CD8-positive, alpha-beta memory T cell (primary cell): ENCODE results near the gene GRB7. TPM values are rescaled to one million over a fixed set of nuclear protein-coding genes. Genes with fewer than 3 reads are reported as not detected.

ENCODE experiments used
- CTCF ChIA-PET: fragments of 350-600 bp; sonication (Branson Sonifier 250); formaldehyde crosslinking; loops from one replicate; lab custom pipeline; 2021; ENCODE audit warnings: antibody characterized with exemption; lab: Charles Lee
- POLR2A ChIA-PET: fragments of 350-600 bp; sonication (Branson Sonifier 250); formaldehyde crosslinking; loops from one replicate; lab custom pipeline; 2021; ENCODE audit warnings: antibody characterized with exemption; lab: Charles Lee
- DNase-seq, 5 donors: peaks; one replicate each; pipeline versions ENCODE4 v3.0.0 to v3.0.0-alpha.2; 2020 to 2022; ENCODE audit warnings: mixed read lengths in 1 of 5
- H3K27ac ChIP-seq: one replicate; pipeline ENCODE4 v1.7.0; 2013; ENCODE audit warnings: low read depth, mild to moderate bottlenecking, low read length, moderate library complexity
- H3K27me3 ChIP-seq: 2 replicates; pipeline ENCODE4 v1.7.0; 2013; ENCODE audit warnings: low read length, mild to moderate bottlenecking; ENCODE audit not compliant: insufficient read depth, poor library complexity, severe bottlenecking
- H3K36me3 ChIP-seq: 2 replicates; pipeline ENCODE4 v1.7.0; 2013; ENCODE audit warnings: mild to moderate bottlenecking, low read length, moderate library complexity; ENCODE audit not compliant: insufficient read depth
- H3K4me1 ChIP-seq: 2 replicates; pipeline ENCODE4 v1.7.0; 2013; ENCODE audit warnings: mild to moderate bottlenecking, low read length, moderate library complexity; ENCODE audit not compliant: insufficient read depth
- H3K4me3 ChIP-seq: 2 replicates; pipeline ENCODE4 v1.7.0; 2013; ENCODE audit warnings: mild to moderate bottlenecking, low read length
- H3K9me3 ChIP-seq: 2 replicates; pipeline ENCODE4 v1.7.0; 2013; ENCODE audit warnings: mild to moderate bottlenecking, low read length
- H3K27ac Mint-ChIP-seq, 8 donors: one replicate each; pipeline ENCODE4 v1.8.0; 2020 to 2021; ENCODE audit warnings: mixed read lengths in 8 of 8, mild to moderate bottlenecking in 6 of 8, inconsistent platforms in 3 of 8, moderate library complexity in 3 of 8
- H3K27me3 Mint-ChIP-seq, 2 donors: one replicate each; pipeline ENCODE4 v1.8.0; 2020 to 2021; ENCODE audit warnings: mixed read lengths in 2 of 2, mild to moderate bottlenecking in 1 of 2, moderate library complexity in 1 of 2
- H3K36me3 Mint-ChIP-seq, 3 donors: one replicate each; pipeline ENCODE4 v1.8.0; 2020 to 2021; ENCODE audit warnings: mixed read lengths in 3 of 3, inconsistent platforms in 1 of 3, mild to moderate bottlenecking in 1 of 3
- H3K4me1 Mint-ChIP-seq, 3 donors: one replicate each; pipeline ENCODE4 v1.8.0; 2020 to 2021; ENCODE audit warnings: mixed read lengths in 3 of 3, inconsistent platforms in 1 of 3, mild to moderate bottlenecking in 1 of 3
- H3K4me3 Mint-ChIP-seq, 7 donors: one replicate each; pipeline ENCODE4 v1.8.0; 2020 to 2021; ENCODE audit warnings: mixed read lengths in 7 of 7, mild to moderate bottlenecking in 6 of 7, moderate library complexity in 4 of 7, inconsistent platforms in 2 of 7
- H3K9me3 Mint-ChIP-seq, 5 donors: one replicate each; pipeline ENCODE4 v1.8.0; 2020 to 2022; ENCODE audit warnings: mixed read lengths in 5 of 5, mild to moderate bottlenecking in 3 of 5, moderate library complexity in 2 of 5, inconsistent platforms in 1 of 5
- polyA plus RNA-seq: library from polyadenylated mRNA; unstranded; fragments of 300-500 nt; fragmentation: Illumina TruSeq; gene quantifications from one replicate; pipeline ENCODE4 v1.2.3, GENCODE V29; 2021
- total RNA-seq, 2 experiments: library from RNA; stranded (reverse); gene quantifications; one replicate each; pipeline ENCODE4 v1.2.3, GENCODE V29; 2021

Gene GRB7
- total and polyA plus RNA-seq, 3 experiments from 2014 or later = not detected

DNA sequence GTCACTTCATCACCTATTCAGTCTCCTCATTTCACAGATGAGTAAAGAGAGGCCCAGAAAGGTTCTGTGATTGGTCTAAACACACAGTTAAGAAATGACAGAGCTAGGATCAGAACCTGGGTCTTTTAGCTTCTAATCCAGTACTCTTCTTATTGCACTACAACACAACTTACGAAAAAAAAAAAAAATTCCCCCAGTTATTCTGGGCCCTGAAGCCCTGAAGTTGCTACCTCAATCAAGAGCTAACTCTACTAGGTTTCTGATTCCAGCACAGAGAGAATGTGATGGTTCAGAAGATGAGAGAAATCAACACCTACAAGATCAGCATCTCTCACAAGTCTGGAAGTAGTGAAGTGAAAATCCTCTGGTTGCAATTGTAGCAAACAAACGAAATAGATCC lies 37.3 kb downstream of the GRB7 start:
- no peaks in the 10 kb centered on the region for H3K27me3 Mint-ChIP-seq

GRCh38 chr17:39776252-39776651 lies 38.5 kb downstream of the GRB7 start:
- Histone ChIP-seq H3K36me3 (no peaks in the 10 kb centered on the region), H3K4me3 (peak overlapping the region; percentile 73), H3K27me3 (no peaks in the 10 kb centered on the region), H3K4me1 (peaks cover 83% of the 10 kb centered on the region), H3K27ac (peak overlapping the region; percentile 60), H3K9me3 (no peaks in the 10 kb centered on the region)
- ChIA-PET CTCF (interaction anchor here (1.3 to 3.4 kb wide), 4 partner anchors 22 to 88 kb away, joined by 5 to 19 read pairs (median 6); partner anchors contain the start of gene IKZF3), POLR2A (interaction anchor here (1.3 to 4.0 kb wide), 6 partner anchors 17 to 150 kb away, joined by 3 to 14 read pairs (median 8); no protein-coding TSS in a partner anchor)
- no peak for DNase-seq
- Mint-ChIP-seq H3K4me3 (peak overlapping the region; percentile 94 to 99 (median 96)), H3K27me3 (no peaks in the 10 kb centered on the region), H3K36me3 (peaks cover 18 to 63% (median 31%) of the 10 kb centered on the region in 3 donors), H3K9me3 (no peaks in the 10 kb centered on the region), H3K27ac (peak overlapping the region; percentile 85 to 99 (median 96)), H3K4me1 (peaks cover 68 to 81% (median 80%) of the 10 kb centered on the region in 3 donors)

More for the DNA sequence above, 37.3 kb downstream of the GRB7 start:
- Mint-ChIP-seq H3K4me3 (peak overlapping the region; percentile 94 to 99 (median 96)), H3K36me3 (peaks cover 18 to 67% (median 31%) of the 10 kb centered on the region in 3 donors), H3K4me1 (peaks cover 71 to 84% (median 83%) of the 10 kb centered on the region in 3 donors), H3K9me3 (no peaks in the 10 kb centered on the region), H3K27ac (peak overlapping the region; percentile 35 to 99 (median 95))
- Histone ChIP-seq H3K27ac (peak overlapping the region; percentile 40), H3K4me3 (peak overlapping the region; percentile 47), H3K4me1 (peaks cover 83% of the 10 kb centered on the region), H3K9me3 (no peaks in the 10 kb centered on the region), H3K27me3 (no peaks in the 10 kb centered on the region), H3K36me3 (no peaks in the 10 kb centered on the region)
- ChIA-PET CTCF (interaction anchor here (1.3 to 3.4 kb wide), 2 partner anchors 21 to 45 kb away, joined by 4 to 19 read pairs; partner anchors contain the start of gene MIEN1), POLR2A (interaction anchor here (0.6 to 4.0 kb wide), 6 partner anchors 8 to 206 kb away, joined by 3 to 12 read pairs (median 3); partner anchors contain the start of gene PSMD3)
- DNase-seq = no peak

DNA sequence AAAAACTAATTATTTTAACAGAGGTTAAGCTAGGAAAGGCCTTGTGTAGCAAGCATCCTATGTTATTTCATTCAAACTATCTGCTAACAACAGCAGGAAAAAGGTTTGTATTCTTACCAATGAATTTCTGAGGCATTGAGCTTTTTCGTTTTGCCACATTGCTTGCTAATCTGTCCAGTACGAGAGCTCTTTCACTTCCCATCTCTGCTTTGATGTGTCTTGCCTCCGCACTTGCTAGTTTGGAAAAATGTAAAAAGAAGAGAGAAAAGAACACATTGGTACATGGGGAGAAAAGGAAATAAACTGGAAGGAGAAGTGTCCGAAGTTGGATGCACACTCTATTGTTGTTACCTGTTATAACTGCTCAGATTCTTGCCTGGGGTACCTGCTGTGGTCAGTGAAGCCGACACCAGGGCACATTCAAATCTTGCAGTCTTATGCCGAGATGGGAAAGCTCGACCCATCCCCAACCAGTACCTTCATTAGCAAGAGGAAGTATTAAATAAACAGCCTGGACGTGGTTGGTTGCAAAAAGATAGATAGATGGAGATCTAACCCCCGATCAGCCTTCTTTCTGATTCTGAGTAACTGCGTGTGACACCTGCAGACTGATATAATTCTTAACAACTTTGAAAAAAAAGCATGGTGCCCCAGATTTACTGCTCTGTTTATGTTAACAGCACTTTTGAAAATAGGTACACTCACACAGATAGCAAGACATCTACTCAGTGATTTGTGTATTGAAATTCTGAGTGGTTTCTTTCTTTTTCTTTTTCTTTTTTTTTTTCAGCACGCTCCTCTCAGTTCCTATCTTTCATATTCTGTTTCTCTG lies 40.0 kb downstream of the GRB7 start:
- H3K27ac ChIP-seq = peak overlapping the region; percentile 58
- CTCF ChIA-PET = interaction anchor here (0.6 to 3.4 kb wide), 9 partner anchors 16 to 154 kb away, joined by 3 to 19 read pairs (median 4); partner anchors contain the start of gene IKZF3
- H3K27me3 ChIP-seq = no peaks in the 10 kb centered on the region
- Mint-ChIP-seq H3K27me3 (no peaks in the 10 kb centered on the region), H3K36me3 (peaks cover 12 to 63% (median 26%) of the 10 kb centered on the region in 3 donors), H3K27ac (peak overlapping the region; percentile 85 to 99 (median 97)), H3K9me3 (no peaks in the 10 kb centered on the region), H3K4me1 (peaks cover 70 to 81% (median 80%) of the 10 kb centered on the region in 3 donors), H3K4me3 (peak overlapping the region; percentile 94 to 99 (median 96))
- peaks cover 83% of the 10 kb centered on the region for H3K4me1 ChIP-seq
- DNase-seq = peak in 1 of 5 donors; percentile 47
- peak overlapping the region; percentile 73 for H3K4me3 ChIP-seq
- H3K9me3 ChIP-seq = no peaks in the 10 kb centered on the region
- POLR2A ChIA-PET = interaction anchor here (0.9 to 4.0 kb wide), 10 partner anchors 11 to 118 kb away, joined by 3 to 14 read pairs (median 6); no protein-coding TSS in a partner anchor
- H3K36me3 ChIP-seq = peaks cover 6% of the 10 kb centered on the region

GRCh38 chr17:39781031-39781860 lies 43.5 kb downstream of the GRB7 start:
- Mint-ChIP-seq H3K27ac (peak overlapping the region; percentile 88 to 99 (median 91)), H3K27me3 (no peaks in the 10 kb centered on the region), H3K4me3 (peak overlapping the region; percentile 55 to 84 (median 70)), H3K9me3 (no peaks in the 10 kb centered on the region), H3K36me3 (peaks cover 13 to 69% (median 21%) of the 10 kb centered on the region in 3 donors), H3K4me1 (peaks cover 60 to 80% (median 74%) of the 10 kb centered on the region in 3 donors)
- Histone ChIP-seq H3K36me3 (peaks cover 6% of the 10 kb centered on the region), H3K9me3 (no peaks in the 10 kb centered on the region), H3K4me3 (no peak overlapping the region), H3K4me1 (peaks cover 68% of the 10 kb centered on the region), H3K27ac (no peak overlapping the region), H3K27me3 (no peaks in the 10 kb centered on the region)
- POLR2A ChIA-PET = interaction anchor here (1.1 to 2.3 kb wide), 5 partner anchors 12 to 26 kb away, joined by 3 to 11 read pairs (median 5); no protein-coding TSS in a partner anchor
- CTCF ChIA-PET = interaction anchor here (0.6 to 2.0 kb wide), 14 partner anchors 9 to 199 kb away, joined by 3 to 8 read pairs (median 4); partner anchors contain the start of genes IKZF3 and PSMD3
- DNase-seq = no peak

DNA sequence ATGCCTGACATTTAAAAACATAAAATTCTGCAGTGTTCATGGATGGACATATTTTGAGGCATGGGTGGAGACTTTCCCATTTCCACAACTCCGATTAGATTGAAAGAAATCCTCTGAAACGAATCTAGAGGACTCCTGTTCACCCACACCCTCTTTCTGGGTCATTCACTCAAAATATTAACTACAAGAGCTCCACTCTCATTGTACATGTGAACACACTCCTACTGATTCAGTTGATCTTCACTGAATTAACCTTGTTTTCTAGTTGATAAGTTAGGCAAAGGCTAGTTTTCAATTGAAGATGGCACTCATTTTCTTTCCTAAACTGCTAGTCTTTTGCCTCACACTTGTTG lies 44.1 kb downstream of the GRB7 start:
- Mint-ChIP-seq H3K4me3 (peak overlapping the region in 6 of 7 donors; percentile 32 to 72 (median 56)), H3K9me3 (no peaks in the 10 kb centered on the region), H3K27me3 (no peaks in the 10 kb centered on the region), H3K36me3 (peaks cover 7 to 68% (median 17%) of the 10 kb centered on the region in 3 donors), H3K27ac (peak overlapping the region; percentile 6 to 99 (median 91)), H3K4me1 (peaks cover 58 to 81% (median 76%) of the 10 kb centered on the region in 3 donors)
- CTCF ChIA-PET = interaction anchor here (1.4 to 2.0 kb wide), 4 partner anchors 32 to 160 kb away, joined by 3 to 7 read pairs (median 4); partner anchors contain the start of gene IKZF3
- H3K4me3 ChIP-seq = no peak overlapping the region
- DNase-seq = no peak
- no peaks in the 10 kb centered on the region for H3K27me3 ChIP-seq
- no peak overlapping the region for H3K27ac ChIP-seq
- H3K4me1 ChIP-seq = peaks cover 62% of the 10 kb centered on the region
- peaks cover 9% of the 10 kb centered on the region for H3K36me3 ChIP-seq
- POLR2A ChIA-PET = interaction anchor here (1.1 to 1.8 kb wide), 3 partner anchors 12 to 24 kb away, joined by 4 to 9 read pairs (median 5); no protein-coding TSS in a partner anchor
- no peaks in the 10 kb centered on the region for H3K9me3 ChIP-seq

DNA sequence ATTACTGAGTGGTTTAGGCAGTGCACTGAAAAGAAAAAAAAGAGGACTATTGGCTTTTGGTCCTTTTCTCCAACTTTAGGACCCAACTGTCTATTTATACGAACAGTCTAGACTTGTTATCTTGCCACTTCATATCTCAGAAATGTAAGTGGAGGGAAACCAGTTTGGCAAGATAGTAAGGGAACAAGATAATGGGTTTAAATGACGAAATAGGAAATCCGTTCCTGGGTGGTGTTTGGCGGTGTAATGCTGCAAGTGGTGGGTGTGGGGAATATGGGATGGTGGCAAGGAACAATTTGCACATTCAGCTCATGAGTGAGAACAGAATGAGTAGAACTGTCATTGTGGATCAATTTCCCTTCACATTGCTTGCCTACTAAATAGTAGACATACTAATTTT lies 44.7 kb downstream of the GRB7 start:
- H3K4me1 Mint-ChIP-seq = peaks cover 62 to 88% (median 82%) of the 10 kb centered on the region in 3 donors
- Histone ChIP-seq H3K27me3 (no peaks in the 10 kb centered on the region), H3K4me1 (peaks cover 61% of the 10 kb centered on the region), H3K36me3 (peaks cover 9% of the 10 kb centered on the region), H3K27ac (no peak overlapping the region), H3K9me3 (no peaks in the 10 kb centered on the region), H3K4me3 (no peak overlapping the region)
- H3K4me3 Mint-ChIP-seq = peak overlapping the region in 6 of 7 donors; percentile 0 to 61 (median 21)
- H3K36me3 Mint-ChIP-seq = peaks cover 13 to 68% (median 21%) of the 10 kb centered on the region in 3 donors
- H3K27ac Mint-ChIP-seq = peak overlapping the region; percentile 32 to 99 (median 88)
- no peaks in the 10 kb centered on the region for H3K9me3 Mint-ChIP-seq
- POLR2A ChIA-PET = interaction anchor here (0.6 to 1.8 kb wide), 4 partner anchors 17 to 83 kb away, joined by 4 to 9 read pairs (median 4); no protein-coding TSS in a partner anchor
- no peaks in the 10 kb centered on the region for H3K27me3 Mint-ChIP-seq
- DNase-seq = no peak
- CTCF ChIA-PET = interaction anchor here (1.4 to 2.0 kb wide), 4 partner anchors 31 to 161 kb away, joined by 3 to 4 read pairs (median 4); partner anchors contain the start of gene IKZF3

DNA sequence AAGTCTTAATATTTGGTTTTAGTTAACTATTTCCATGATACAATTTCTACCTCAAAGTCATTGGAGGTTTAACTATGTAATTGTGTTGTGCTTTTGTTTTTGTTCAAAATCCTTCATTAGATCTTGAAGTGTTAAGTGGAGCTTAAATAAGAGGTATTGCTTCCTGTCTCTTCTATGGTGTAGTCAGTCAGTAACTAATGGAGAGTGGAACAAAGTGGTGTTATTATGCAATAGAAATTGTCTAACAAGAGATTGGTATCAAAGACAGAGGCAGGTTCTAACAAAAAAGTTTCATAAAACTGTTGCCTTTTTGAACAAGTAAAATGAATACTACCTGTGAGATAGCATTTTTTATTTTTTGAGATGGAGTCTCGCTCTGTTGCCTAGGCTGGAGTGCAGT lies 45.2 kb downstream of the GRB7 start:
- H3K27me3 ChIP-seq = no peaks in the 10 kb centered on the region
- Mint-ChIP-seq H3K27me3 (no peaks in the 10 kb centered on the region), H3K4me1 (peaks cover 64 to 89% (median 82%) of the 10 kb centered on the region in 3 donors), H3K27ac (peak overlapping the region; percentile 38 to 99 (median 77)), H3K36me3 (peaks cover 18 to 68% (median 23%) of the 10 kb centered on the region in 3 donors), H3K4me3 (peak overlapping the region in 6 of 7 donors; percentile 0 to 61 (median 6)), H3K9me3 (no peaks in the 10 kb centered on the region)
- no peaks in the 10 kb centered on the region for H3K9me3 ChIP-seq
- no peak for DNase-seq
- peaks cover 13% of the 10 kb centered on the region for H3K36me3 ChIP-seq
- ChIA-PET CTCF (interaction anchor here (1.4 to 2.0 kb wide), 2 partner anchors 31 to 161 kb away, joined by 3 to 4 read pairs; no protein-coding TSS in a partner anchor), POLR2A (interaction anchor here (0.6 kb wide), 2 partner anchors 24 to 83 kb away, joined by 3 to 4 read pairs; no protein-coding TSS in a partner anchor)
- H3K27ac ChIP-seq = no peak overlapping the region
- H3K4me3 ChIP-seq = no peak overlapping the region
- H3K4me1 ChIP-seq = peaks cover 65% of the 10 kb centered on the region
